Measurements from ENCODE around the gene LGR5.

LGR5 gene

DNA sequence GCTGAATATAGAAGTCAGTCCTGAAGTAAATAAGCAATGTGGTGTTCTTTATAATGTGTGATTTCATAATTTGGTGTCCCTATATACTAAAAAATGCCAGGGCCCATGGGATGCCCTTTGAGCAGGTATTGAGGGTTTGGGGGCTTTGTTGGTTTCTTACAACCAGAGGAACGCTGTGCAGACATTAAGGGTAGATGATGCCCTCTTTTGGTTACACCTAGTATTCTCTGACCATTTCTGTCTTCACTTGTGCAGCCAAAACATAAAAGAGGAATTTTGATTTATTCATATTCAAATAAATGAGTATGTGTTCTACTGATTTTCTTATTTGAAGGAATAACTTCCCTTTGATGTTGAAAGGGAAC, 3.0 kb downstream of the LGR5 start:
- Histone ChIP-seq H3K27me3 (ENCODE audit: low read length) (no peaks in the 10 kb centered on the region), H3K9me2 (replicated peaks; ENCODE audit: insufficient read depth, low read length) (no peaks in the 10 kb centered on the region), H3K79me2 (ENCODE audit: insufficient read depth, low read length) (no peaks in the 10 kb centered on the region), H3F3A (ENCODE audit: insufficient read depth) (no peaks in the 10 kb centered on the region), H2AFZ (ENCODE audit: low read depth, low read length, severe bottlenecking) (no peak overlapping the region), H3K9ac (ENCODE audit: low read length) (no peak overlapping the region), H3K4me2 (ENCODE audit: low read depth, low read length, poor library complexity, severe bottlenecking) (no peak overlapping the region), H3K9me3 (ENCODE audit: insufficient read depth, low read length) (no peaks in the 10 kb centered on the region), H3K4me3 (ENCODE audit: insufficient read depth, low read length, poor library complexity, severe bottlenecking) (no peak overlapping the region), H3K27ac (ENCODE audit: low read depth, low read length) (no peak overlapping the region), H4K20me1 (ENCODE audit: low read depth, low read length) (no peaks in the 10 kb centered on the region), H3K36me3 (ENCODE audit: low read length) (no peaks in the 10 kb centered on the region)
- TF ChIP-seq, protein P1, sequence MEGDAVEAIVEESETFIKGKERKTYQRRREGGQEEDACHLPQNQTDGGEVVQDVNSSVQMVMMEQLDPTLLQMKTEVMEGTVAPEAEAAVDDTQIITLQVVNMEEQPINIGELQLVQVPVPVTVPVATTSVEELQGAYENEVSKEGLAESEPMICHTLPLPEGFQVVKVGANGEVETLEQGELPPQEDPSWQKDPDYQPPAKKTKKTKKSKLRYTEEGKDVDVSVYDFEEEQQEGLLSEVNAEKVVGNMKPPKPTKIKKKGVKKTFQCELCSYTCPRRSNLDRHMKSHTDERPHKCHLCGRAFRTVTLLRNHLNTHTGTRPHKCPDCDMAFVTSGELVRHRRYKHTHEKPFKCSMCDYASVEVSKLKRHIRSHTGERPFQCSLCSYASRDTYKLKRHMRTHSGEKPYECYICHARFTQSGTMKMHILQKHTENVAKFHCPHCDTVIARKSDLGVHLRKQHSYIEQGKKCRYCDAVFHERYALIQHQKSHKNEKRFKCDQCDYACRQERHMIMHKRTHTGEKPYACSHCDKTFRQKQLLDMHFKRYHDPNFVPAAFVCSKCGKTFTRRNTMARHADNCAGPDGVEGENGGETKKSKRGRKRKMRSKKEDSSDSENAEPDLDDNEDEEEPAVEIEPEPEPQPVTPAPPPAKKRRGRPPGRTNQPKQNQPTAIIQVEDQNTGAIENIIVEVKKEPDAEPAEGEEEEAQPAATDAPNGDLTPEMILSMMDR (IDR thresholded peaks at IDR 0.05; ENCODE audit: insufficient read depth, low read length, poor library complexity, severe bottlenecking), result no peak
- no peak for TF ChIP-seq EZH2phosphoT487 (conservative IDR thresholded peaks at IDR 0.05; ENCODE audit: low read length)

DNA sequence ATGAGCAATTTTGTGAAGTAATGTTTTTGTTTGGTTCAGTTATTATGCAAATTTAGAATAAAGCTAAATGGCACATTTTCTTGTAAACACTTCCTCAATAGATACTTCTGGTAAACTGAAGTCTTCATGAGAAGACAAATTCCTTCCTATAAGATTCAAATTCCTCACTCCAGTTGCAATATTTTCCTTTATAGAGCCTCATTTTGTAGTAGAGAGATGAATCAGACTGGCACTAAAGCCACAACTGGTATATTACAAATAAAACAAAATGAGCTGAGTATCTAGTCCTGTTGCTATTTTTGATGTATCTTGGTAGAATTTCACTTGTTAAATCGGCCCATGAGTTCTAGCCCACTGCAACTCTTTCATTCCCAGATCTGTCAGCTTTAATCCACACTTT, 5.5 kb downstream of the LGR5 start:
- Histone ChIP-seq H3K9ac (ENCODE audit: low read length) (no peak overlapping the region), H3K36me3 (ENCODE audit: low read length) (no peaks in the 10 kb centered on the region), H4K20me1 (ENCODE audit: low read depth, low read length) (no peaks in the 10 kb centered on the region), H3K4me2 (ENCODE audit: low read depth, low read length, poor library complexity, severe bottlenecking) (no peak overlapping the region), H3K4me3 (ENCODE audit: insufficient read depth, low read length, poor library complexity, severe bottlenecking) (no peak overlapping the region), H2AFZ (ENCODE audit: low read depth, low read length, severe bottlenecking) (no peak overlapping the region), H3F3A (ENCODE audit: insufficient read depth) (no peaks in the 10 kb centered on the region), H3K27me3 (ENCODE audit: low read length) (no peaks in the 10 kb centered on the region), H3K27ac (ENCODE audit: low read depth, low read length) (no peak overlapping the region), H3K9me2 (replicated peaks; ENCODE audit: insufficient read depth, low read length) (no peaks in the 10 kb centered on the region), H3K9me3 (ENCODE audit: insufficient read depth, low read length) (no peaks in the 10 kb centered on the region), H3K79me2 (ENCODE audit: insufficient read depth, low read length) (no peaks in the 10 kb centered on the region)
- TF ChIP-seq, protein P1 (IDR thresholded peaks at IDR 0.05; ENCODE audit: insufficient read depth, low read length, poor library complexity, severe bottlenecking), result no peak
- no peak for TF ChIP-seq EZH2phosphoT487 (conservative IDR thresholded peaks at IDR 0.05; ENCODE audit: low read length)

DNA sequence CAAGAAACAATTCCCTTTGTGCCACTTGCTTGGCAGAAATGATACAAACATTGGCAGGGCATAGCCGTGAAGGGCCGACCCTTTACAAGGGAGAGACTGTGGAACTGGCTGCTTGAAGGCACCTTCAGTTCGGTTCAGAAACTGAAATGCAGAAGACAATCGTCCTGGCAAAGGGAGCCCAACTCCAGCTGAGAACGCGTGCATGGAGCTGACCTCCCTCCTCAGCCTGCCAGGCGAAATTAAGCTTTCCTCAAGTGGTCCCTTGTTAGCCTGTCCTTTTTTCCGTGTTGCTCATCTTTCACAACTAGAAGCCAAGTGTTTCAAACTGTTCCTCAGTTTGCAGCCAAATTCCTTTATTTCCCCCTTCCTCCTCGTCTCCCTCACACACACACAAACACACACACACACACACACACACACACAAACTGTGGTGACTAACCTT, 8.1 kb downstream of the LGR5 start:
- no peaks in the 10 kb centered on the region for H3K9me3 ChIP-seq (ENCODE audit: insufficient read depth, low read length)
- no peak overlapping the region for H3K27ac ChIP-seq (ENCODE audit: low read depth, low read length)
- no peak overlapping the region for H3K9ac ChIP-seq (ENCODE audit: low read length)
- no peak overlapping the region for H3K4me3 ChIP-seq (ENCODE audit: insufficient read depth, low read length, poor library complexity, severe bottlenecking)
- TF ChIP-seq, protein P1 (IDR thresholded peaks at IDR 0.05; ENCODE audit: insufficient read depth, low read length, poor library complexity, severe bottlenecking), result no peak
- TF ChIP-seq EZH2phosphoT487 (conservative IDR thresholded peaks at IDR 0.05; ENCODE audit: low read length), result no peak
- no peak overlapping the region for H3K4me2 ChIP-seq (ENCODE audit: low read depth, low read length, poor library complexity, severe bottlenecking)
- no peaks in the 10 kb centered on the region for H3K36me3 ChIP-seq (ENCODE audit: low read length)
- no peaks in the 10 kb centered on the region for H4K20me1 ChIP-seq (ENCODE audit: low read depth, low read length)
- H3K79me2 ChIP-seq (ENCODE audit: insufficient read depth, low read length), result no peaks in the 10 kb centered on the region
- no peaks in the 10 kb centered on the region for H3F3A ChIP-seq (ENCODE audit: insufficient read depth)
- H3K9me2 ChIP-seq (replicated peaks; ENCODE audit: insufficient read depth, low read length), result no peaks in the 10 kb centered on the region
- no peaks in the 10 kb centered on the region for H3K27me3 ChIP-seq (ENCODE audit: low read length)
- no peak overlapping the region for H2AFZ ChIP-seq (ENCODE audit: low read depth, low read length, severe bottlenecking)

Measured in SU-DHL-6 (cell line).